Stimulated activated CD8-positive, alpha-beta memory T cell treated with anti-CD3 and anti-CD28 coated beads, Interleukin-15, amount 100 ng/mL, for 4 hours (primary cell): ENCODE data around the gene LMNA.
"Not testable (repeated sequence)": the region's sequence is repeated elsewhere in the genome, so short reads cannot be mapped to it uniquely, and the experiment has no call there.

ENCODE experiments used
- DNase-seq, 2 donors: peaks; one replicate each; pipeline ENCODE4 v3.0.0-alpha.2; 2020; ENCODE audit warnings: low read depth in 2 of 2

LMNA gene

GRCh38 chr1:156122086-156122485, 7.6 kb downstream of the LMNA start:
- no peak for DNase-seq

DNA sequence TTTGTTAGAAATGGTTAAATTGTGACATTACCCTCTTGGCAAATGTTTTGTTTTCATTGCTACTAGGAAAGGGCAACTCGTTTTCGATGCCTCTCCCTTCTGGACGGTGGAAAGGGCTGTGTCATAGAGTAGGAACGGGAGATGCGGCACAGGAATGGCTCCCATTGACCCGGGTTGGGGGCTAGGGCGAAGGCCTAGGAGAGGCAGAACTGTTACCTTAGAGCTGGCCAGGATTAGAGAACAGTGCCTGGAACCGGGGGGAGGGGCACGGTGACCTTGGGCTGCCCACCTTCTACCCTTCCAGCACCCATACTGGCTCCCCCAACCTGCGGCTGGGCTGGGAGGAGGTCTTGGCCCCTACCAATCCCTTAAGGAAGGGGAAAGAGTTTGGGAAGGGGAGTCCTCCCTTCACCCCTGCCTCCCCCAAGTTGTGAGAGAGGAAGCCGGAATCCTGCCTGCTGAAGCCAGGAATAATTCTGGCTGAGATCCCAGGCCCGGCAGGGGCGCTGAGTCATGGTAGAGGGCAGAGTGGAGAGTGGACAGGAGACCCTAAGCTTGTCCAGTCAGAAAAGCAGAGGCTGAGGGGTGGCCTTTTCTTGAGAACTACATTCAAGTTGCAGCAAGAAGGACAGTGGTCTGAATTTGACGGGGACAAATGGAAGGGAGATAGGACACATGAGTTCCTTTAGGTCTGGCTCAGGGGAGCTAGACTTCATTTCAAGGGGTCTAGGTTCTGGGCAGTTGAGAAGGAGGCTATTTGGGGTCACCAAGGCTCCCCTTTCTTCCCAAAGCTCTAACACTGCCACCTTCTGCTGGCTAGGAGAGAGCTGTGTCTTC, 8.2 kb downstream of the LMNA start:
- DNase-seq, result no peak

GRCh38 chr1:156123356-156124196, 9.1 kb downstream of the LMNA start:
- DNase-seq, result no peak

- no peak for DNase-seq
These were observed 10.3 kb downstream of the LMNA start for GRCh38 chr1:156124557-156125483.

DNA sequence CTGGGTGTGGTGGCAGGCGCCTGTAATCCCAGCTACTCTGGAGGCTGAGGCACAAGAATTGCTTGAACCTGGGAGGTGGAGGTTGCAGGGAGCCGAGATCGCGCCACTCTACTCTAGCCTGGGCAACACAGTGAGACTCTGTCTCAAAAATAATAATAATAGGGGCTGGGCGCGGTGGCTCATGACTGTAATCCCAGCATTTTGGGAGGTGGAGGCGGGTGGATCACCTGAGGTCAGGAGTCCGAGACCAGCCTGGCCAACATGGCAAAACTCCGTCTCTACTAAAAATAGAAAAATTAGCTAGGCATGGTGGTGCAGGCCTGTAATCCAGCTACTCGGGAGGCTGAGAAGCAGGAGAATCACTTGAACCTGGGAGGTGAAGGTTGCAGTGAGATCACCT, 11.0 kb downstream of the LMNA start:
- DNase-seq, result not testable (repeated sequence)

GRCh38 chr1:156126043-156126629, 11.6 kb downstream of the LMNA start:
- DNase-seq, result peak in 1 of 2 donors; percentile 39

- peak; percentile 61 to 72 for DNase-seq
These were observed 12.4 kb downstream of the LMNA start for GRCh38 chr1:156126630-156127534.

GRCh38 chr1:156128308-156128653, 13.8 kb downstream of the LMNA start:
- no peak for DNase-seq

DNA sequence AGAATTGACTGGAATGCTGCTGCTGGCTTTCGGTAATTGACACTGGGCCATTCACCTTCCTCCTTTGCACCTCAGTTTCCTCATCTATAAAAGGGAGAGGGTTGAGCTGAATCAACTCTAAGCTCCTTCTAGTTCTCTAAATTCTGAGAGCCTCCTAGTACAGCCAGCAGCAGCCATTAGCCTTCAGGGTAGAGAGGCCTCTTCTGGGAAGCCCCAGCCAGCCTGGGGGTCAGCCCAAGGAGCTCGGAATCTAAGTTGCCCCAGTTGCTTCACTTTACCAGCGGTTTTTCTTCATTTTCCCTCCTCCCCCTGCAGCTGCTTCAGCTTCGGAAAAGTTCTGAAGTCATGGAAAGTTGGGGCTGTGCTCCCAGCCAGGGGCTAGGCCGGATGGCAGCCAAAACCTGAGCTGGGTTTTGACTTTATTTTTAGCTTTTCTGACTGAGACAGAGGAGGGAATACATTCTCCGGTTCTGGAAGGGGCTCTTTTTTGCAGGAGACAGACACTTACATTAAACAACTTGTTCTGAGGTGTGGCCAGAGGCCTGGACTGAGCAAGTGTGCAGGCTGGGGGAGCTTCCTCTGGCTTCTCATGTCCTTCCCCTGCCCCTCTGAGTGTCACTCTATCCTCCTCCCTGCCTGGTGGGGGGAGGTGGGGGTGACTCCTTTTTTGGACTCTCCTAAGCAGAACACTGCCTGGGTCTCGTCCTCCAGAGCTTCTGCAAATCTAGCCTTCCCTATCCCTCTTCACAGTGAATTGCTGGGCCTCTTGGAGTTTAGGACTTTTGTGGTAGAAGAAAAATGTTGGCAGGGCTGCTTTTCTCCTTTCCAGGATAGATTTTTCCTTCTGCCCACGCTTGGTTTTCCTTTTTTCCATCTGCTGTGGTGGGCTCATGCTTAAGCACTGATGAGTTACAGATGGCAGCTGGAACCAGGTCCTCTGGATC, 14.4 kb downstream of the LMNA start:
- no peak for DNase-seq

- DNase-seq, result peak; percentile 42 to 45
These were observed 15.4 kb downstream of the LMNA start for GRCh38 chr1:156129687-156130577.

GRCh38 chr1:156130578-156130942, 16.0 kb downstream of the LMNA start:
- DNase-seq, result no peak

GRCh38 chr1:156134716-156135435, 20.4 kb downstream of the LMNA start:
- no peak for DNase-seq

- no peak for DNase-seq
These were observed 21.7 kb downstream of the LMNA start for GRCh38 chr1:156135930-156136871.

DNA sequence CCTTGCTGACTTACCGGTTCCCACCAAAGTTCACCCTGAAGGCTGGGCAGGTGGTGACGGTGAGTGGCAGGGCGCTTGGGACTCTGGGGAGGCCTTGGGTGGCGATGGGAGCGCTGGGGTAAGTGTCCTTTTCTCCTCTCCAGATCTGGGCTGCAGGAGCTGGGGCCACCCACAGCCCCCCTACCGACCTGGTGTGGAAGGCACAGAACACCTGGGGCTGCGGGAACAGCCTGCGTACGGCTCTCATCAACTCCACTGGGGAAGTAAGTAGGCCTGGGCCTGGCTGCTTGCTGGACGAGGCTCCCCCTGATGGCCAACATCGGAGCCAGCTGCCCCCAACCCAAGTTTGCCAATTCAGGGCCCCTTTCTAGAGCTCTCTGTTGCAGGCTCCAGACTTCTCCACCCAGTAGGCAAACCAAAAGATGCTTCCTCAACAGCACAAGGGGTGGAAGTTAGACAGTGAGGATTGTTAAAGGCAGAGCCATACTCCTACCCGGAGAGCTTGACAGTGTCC, 22.5 kb downstream of the LMNA start:
- no peak for DNase-seq

DNA sequence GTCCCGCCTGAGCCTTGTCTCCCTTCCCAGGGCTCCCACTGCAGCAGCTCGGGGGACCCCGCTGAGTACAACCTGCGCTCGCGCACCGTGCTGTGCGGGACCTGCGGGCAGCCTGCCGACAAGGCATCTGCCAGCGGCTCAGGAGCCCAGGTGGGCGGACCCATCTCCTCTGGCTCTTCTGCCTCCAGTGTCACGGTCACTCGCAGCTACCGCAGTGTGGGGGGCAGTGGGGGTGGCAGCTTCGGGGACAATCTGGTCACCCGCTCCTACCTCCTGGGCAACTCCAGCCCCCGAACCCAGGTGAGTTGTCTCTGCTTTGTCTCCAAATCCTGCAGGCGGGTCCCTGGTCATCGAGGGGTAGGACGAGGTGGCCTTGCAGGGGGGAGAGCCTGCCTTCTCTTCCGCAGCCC, 24.0 kb downstream of the LMNA start:
- no peak for DNase-seq
